Trophoblast cell (in vitro differentiated cells and primary cell): Measurements from ENCODE around the gene ERBB3.

Source experiments
- DNase-seq, 2 donors: peaks; one replicate each; pipeline ENCODE4 v3.0.0-alpha.2; 2016
- H2AFZ ChIP-seq: 2 replicates; pipeline ENCODE4 v1.6.1; 2013; ENCODE audit warnings: low read length, moderate library complexity, mild to moderate bottlenecking; ENCODE audit not compliant: insufficient read depth, poor library complexity
- H2AK5ac ChIP-seq: 2 replicates; pipeline ENCODE4 v1.6.1; 2013; ENCODE audit warnings: mild to moderate bottlenecking, low read length
- H2BK120ac ChIP-seq: 2 replicates; pipeline ENCODE4 v1.6.1; 2013; ENCODE audit warnings: low read length, mild to moderate bottlenecking, moderate library complexity; ENCODE audit not compliant: insufficient read depth, poor library complexity
- H2BK12ac ChIP-seq: 2 replicates; pipeline ENCODE4 v1.6.1; 2013; ENCODE audit warnings: mild to moderate bottlenecking, low read length, moderate library complexity
- H2BK5ac ChIP-seq: 2 replicates; pipeline ENCODE4 v1.6.1; 2013; ENCODE audit warnings: low read length, low read depth, moderate library complexity, mild to moderate bottlenecking; ENCODE audit not compliant: poor library complexity
- H3K14ac ChIP-seq: 2 replicates; pipeline ENCODE4 v1.6.1; 2013; ENCODE audit warnings: mild to moderate bottlenecking, low read length
- H3K18ac ChIP-seq: 2 replicates; pipeline ENCODE4 v1.6.1; 2013; ENCODE audit warnings: mild to moderate bottlenecking, low read length
- H3K23ac ChIP-seq: 2 replicates; pipeline ENCODE4 v1.6.1; 2013; ENCODE audit warnings: low read length
- H3K27ac ChIP-seq: 2 replicates; pipeline ENCODE4 v1.5.1; 2013; ENCODE audit warnings: low read depth, mild to moderate bottlenecking, inconsistent platforms, low read length, moderate library complexity
- H3K27me3 ChIP-seq: 2 replicates; pipeline ENCODE4 v1.6.1; 2013; ENCODE audit warnings: inconsistent platforms, mild to moderate bottlenecking, low read length, moderate library complexity; ENCODE audit not compliant: insufficient read depth
- H3K36me3 ChIP-seq, 2 experiments: 1 replicate in 1 of 2; 2 replicates in 1 of 2; pipeline ENCODE4 v1.6.1; 2013; ENCODE audit warnings: low read length in 2 of 2, mild to moderate bottlenecking in 2 of 2, moderate library complexity in 1 of 2; ENCODE audit not compliant: insufficient read depth in 2 of 2, control insufficient read depth in 1 of 2
- H3K4ac ChIP-seq: 2 replicates; pipeline ENCODE4 v1.6.1; 2013; ENCODE audit warnings: low read depth, mild to moderate bottlenecking, low read length, moderate library complexity
- H3K4me1 ChIP-seq, 2 experiments: 1 replicate in 1 of 2; 2 replicates in 1 of 2; pipeline ENCODE4 v1.6.1; 2013; ENCODE audit warnings: low read length in 2 of 2, mild to moderate bottlenecking in 2 of 2, moderate library complexity in 1 of 2; ENCODE audit not compliant: insufficient read depth in 2 of 2, control insufficient read depth in 1 of 2
- H3K4me2 ChIP-seq: 2 replicates; pipeline ENCODE4 v1.6.1; 2013; ENCODE audit warnings: inconsistent platforms, mild to moderate bottlenecking, low read length, moderate library complexity
- H3K4me3 ChIP-seq: 2 replicates; pipeline ENCODE4 v1.5.1; 2013; ENCODE audit warnings: mild to moderate bottlenecking, low read depth, low read length, inconsistent platforms
- H3K79me1 ChIP-seq: one replicate; pipeline ENCODE4 v1.6.1; 2013; ENCODE audit warnings: low read length
- H3K79me2 ChIP-seq: 2 replicates; pipeline ENCODE4 v1.6.1; 2013; ENCODE audit warnings: low read length, mild to moderate bottlenecking; ENCODE audit not compliant: control insufficient read depth, insufficient read depth, poor library complexity
- H3K9ac ChIP-seq: 2 replicates; pipeline ENCODE4 v1.6.1; 2013; ENCODE audit warnings: mild to moderate bottlenecking, low read length
- H3K9me3 ChIP-seq: 2 replicates; pipeline ENCODE4 v1.6.1; 2013; ENCODE audit warnings: low read depth, mild to moderate bottlenecking, control low read depth, inconsistent platforms, low read length; ENCODE audit not compliant: insufficient read depth
- H4K12ac ChIP-seq: 2 replicates; pipeline ENCODE4 v1.6.1; 2013; ENCODE audit warnings: low read depth, mild to moderate bottlenecking, low read length, moderate library complexity
- H4K8ac ChIP-seq: 2 replicates; pipeline ENCODE4 v1.6.1; 2013; ENCODE audit warnings: low read depth, mild to moderate bottlenecking, low read length, moderate library complexity
- H4K91ac ChIP-seq: one replicate; pipeline ENCODE4 v1.6.1; 2013; ENCODE audit warnings: low read depth, mild to moderate bottlenecking, low read length, moderate library complexity
- WGBS: extraction: QIAGEN DNeasy Blood & Tissue Kit; methylation state at CpG from one replicate; pipeline ENCODE4 v1.1.7; 2013; ENCODE audit warnings: missing lambda C conversion rate; ENCODE audit not compliant: insufficient read length, insufficient coverage; ENCODE audit errors: extremely low coverage; 5-methylcytosine and 5-hydroxymethylcytosine counted together

The ERBB3 gene

GRCh38 chr12:56097738-56098137 is 17.8 kb downstream of the ERBB3 start:
- no CpG with 5 or more reads among the region's 6 CpGs for WGBS
- no peak overlapping the region for H2AK5ac ChIP-seq
- H3K9me3 ChIP-seq: no peaks in the 10 kb centered on the region
- no peak overlapping the region for H3K27ac ChIP-seq
- H4K8ac ChIP-seq: no peak overlapping the region
- no peak overlapping the region for H4K91ac ChIP-seq
- H2BK120ac ChIP-seq: no peak overlapping the region
- H3K4me3 ChIP-seq: no peak overlapping the region
- H3K36me3 ChIP-seq: peaks cover 44 to 69% of the 10 kb centered on the region in 2 experiments
- H3K27me3 ChIP-seq: no peaks in the 10 kb centered on the region
- no peak overlapping the region for H4K12ac ChIP-seq
- no peak overlapping the region for H3K23ac ChIP-seq
- no peak overlapping the region for H3K9ac ChIP-seq
- no peaks in the 10 kb centered on the region for H3K79me2 ChIP-seq
- no peak overlapping the region for H2BK12ac ChIP-seq
- H3K14ac ChIP-seq: no peak overlapping the region
- H3K4ac ChIP-seq: no peak overlapping the region
- no peak overlapping the region for H3K4me2 ChIP-seq
- no peak overlapping the region for H2AFZ ChIP-seq
- no peaks in the 10 kb centered on the region for H3K79me1 ChIP-seq
- H2BK5ac ChIP-seq: no peak overlapping the region
- H3K4me1 ChIP-seq: no peaks in the 10 kb centered on the region
- DNase-seq: no peak
- no peak overlapping the region for H3K18ac ChIP-seq

- H3K4me1 ChIP-seq: no peaks in the 10 kb centered on the region
- H2BK12ac ChIP-seq: no peak overlapping the region
- H3K18ac ChIP-seq: no peak overlapping the region
- no peak overlapping the region for H3K4ac ChIP-seq
- H3K4me2 ChIP-seq: no peak overlapping the region
- no peak overlapping the region for H2AK5ac ChIP-seq
- no peak overlapping the region for H3K14ac ChIP-seq
- DNase-seq: no peak
- no peaks in the 10 kb centered on the region for H3K79me1 ChIP-seq
- no peak overlapping the region for H3K27ac ChIP-seq
- no peak overlapping the region for H4K8ac ChIP-seq
- H3K23ac ChIP-seq: no peak overlapping the region
- H3K27me3 ChIP-seq: no peaks in the 10 kb centered on the region
- no peak overlapping the region for H4K91ac ChIP-seq
- H3K36me3 ChIP-seq: peaks cover 40 to 60% of the 10 kb centered on the region in 2 experiments
- H3K9me3 ChIP-seq: no peaks in the 10 kb centered on the region
- WGBS: no CpG with 5 or more reads among the region's 3 CpGs
- H3K4me3 ChIP-seq: no peak overlapping the region
- no peaks in the 10 kb centered on the region for H3K79me2 ChIP-seq
- H2BK120ac ChIP-seq: no peak overlapping the region
- no peak overlapping the region for H3K9ac ChIP-seq
- H2BK5ac ChIP-seq: no peak overlapping the region
- H4K12ac ChIP-seq: no peak overlapping the region
- no peak overlapping the region for H2AFZ ChIP-seq
Measured at GRCh38 chr12:56098592-56098991, 18.6 kb downstream of the ERBB3 start.

- WGBS: no CpG with 5 or more reads among the region's 4 CpGs
- Histone ChIP-seq H2BK5ac (no peak overlapping the region), H3K14ac (no peak overlapping the region), H3K4me1 (no peaks in the 10 kb centered on the region), H4K8ac (no peak overlapping the region), H3K4me2 (no peak overlapping the region), H3K4me3 (no peak overlapping the region), H3K36me3 (peaks cover 35 to 52% of the 10 kb centered on the region in 2 experiments), H3K18ac (no peak overlapping the region), H3K9me3 (no peaks in the 10 kb centered on the region), H2AK5ac (no peak overlapping the region), H3K27ac (no peak overlapping the region), H2BK120ac (no peak overlapping the region), H3K79me1 (peaks cover 7% of the 10 kb centered on the region), H3K9ac (no peak overlapping the region), H3K79me2 (peaks cover 5% of the 10 kb centered on the region), H3K23ac (no peak overlapping the region), H3K4ac (no peak overlapping the region), H4K12ac (no peak overlapping the region), H3K27me3 (no peaks in the 10 kb centered on the region), H4K91ac (no peak overlapping the region), H2BK12ac (no peak overlapping the region), H2AFZ (no peak overlapping the region)
- DNase-seq: no peak
Measured at GRCh38 chr12:56099787-56100186, 19.8 kb downstream of the ERBB3 start.

- Histone ChIP-seq H2AK5ac (no peak overlapping the region), H3K36me3 (peaks cover 33 to 44% of the 10 kb centered on the region in 2 experiments), H4K12ac (no peak overlapping the region), H3K27ac (no peak overlapping the region), H4K91ac (no peak overlapping the region), H3K18ac (no peak overlapping the region), H3K9me3 (no peaks in the 10 kb centered on the region), H3K79me2 (peaks cover 10% of the 10 kb centered on the region), H3K23ac (no peak overlapping the region), H3K27me3 (no peaks in the 10 kb centered on the region), H4K8ac (no peak overlapping the region), H3K4me1 (peaks cover 0 to 4% of the 10 kb centered on the region in 2 experiments), H2AFZ (no peak overlapping the region), H3K14ac (no peak overlapping the region), H2BK5ac (no peak overlapping the region), H3K79me1 (peaks cover 8% of the 10 kb centered on the region), H3K9ac (no peak overlapping the region), H3K4me2 (no peak overlapping the region), H3K4me3 (no peak overlapping the region), H2BK12ac (no peak overlapping the region), H3K4ac (no peak overlapping the region), H2BK120ac (no peak overlapping the region)
- DNase-seq: no peak
- WGBS: no CpG with 5 or more reads among the region's 14 CpGs
Measured at GRCh38 chr12:56101045-56101444, 21.1 kb downstream of the ERBB3 start.
